ENCODE data around the gene DDX24. TPM values are rescaled to one million over a fixed set of nuclear protein-coding genes. Genes with fewer than 3 reads are reported as not detected.

DDX24 gene
- total and polyA plus RNA-seq, 9 of the 15 experiments (the other 6 are each of a cell fraction or from before 2014, with no cell fraction given), result 82.4 to 175 (median 122) TPM

- TF ChIP-seq, protein P1, sequence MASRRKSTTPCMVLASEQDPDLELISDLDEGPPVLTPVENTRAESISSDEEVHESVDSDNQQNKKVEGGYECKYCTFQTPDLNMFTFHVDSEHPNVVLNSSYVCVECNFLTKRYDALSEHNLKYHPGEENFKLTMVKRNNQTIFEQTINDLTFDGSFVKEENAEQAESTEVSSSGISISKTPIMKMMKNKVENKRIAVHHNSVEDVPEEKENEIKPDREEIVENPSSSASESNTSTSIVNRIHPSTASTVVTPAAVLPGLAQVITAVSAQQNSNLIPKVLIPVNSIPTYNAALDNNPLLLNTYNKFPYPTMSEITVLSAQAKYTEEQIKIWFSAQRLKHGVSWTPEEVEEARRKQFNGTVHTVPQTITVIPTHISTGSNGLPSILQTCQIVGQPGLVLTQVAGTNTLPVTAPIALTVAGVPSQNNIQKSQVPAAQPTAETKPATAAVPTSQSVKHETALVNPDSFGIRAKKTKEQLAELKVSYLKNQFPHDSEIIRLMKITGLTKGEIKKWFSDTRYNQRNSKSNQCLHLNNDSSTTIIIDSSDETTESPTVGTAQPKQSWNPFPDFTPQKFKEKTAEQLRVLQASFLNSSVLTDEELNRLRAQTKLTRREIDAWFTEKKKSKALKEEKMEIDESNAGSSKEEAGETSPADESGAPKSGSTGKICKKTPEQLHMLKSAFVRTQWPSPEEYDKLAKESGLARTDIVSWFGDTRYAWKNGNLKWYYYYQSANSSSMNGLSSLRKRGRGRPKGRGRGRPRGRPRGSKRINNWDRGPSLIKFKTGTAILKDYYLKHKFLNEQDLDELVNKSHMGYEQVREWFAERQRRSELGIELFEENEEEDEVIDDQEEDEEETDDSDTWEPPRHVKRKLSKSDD (conservative IDR thresholded peaks at IDR 0.05; ENCODE audit: low read length), result no peak
- no peak for TF ChIP-seq SOX6 (IDR thresholded peaks at IDR 0.05)
- TF ChIP-seq ZNF324 (CRISPR knock-in tag; IDR thresholded peaks at IDR 0.05), result no peak
These were observed 26.6 kb downstream of the DDX24 start (continued) for GRCh38 chr14:94054401-94054800.

GRCh38 chr14:94052662-94053061, 28.3 kb downstream of the DDX24 start:
- Histone ChIP-seq H4K20me1 (replicated peaks; ENCODE audit: control insufficient read depth, insufficient read depth, low read length) (no peaks in the 10 kb centered on the region), H3K36me3 (ENCODE audit: control insufficient read depth, insufficient read depth, low read length) (peaks cover 95% of the 10 kb centered on the region), H3K4me3 (no peak overlapping the region), H3K9me3 (replicated peaks; ENCODE audit: control insufficient read depth, insufficient read depth, low read depth, low read length) (no peaks in the 10 kb centered on the region), H3K9ac (ENCODE audit: insufficient read depth in 1 of 2, low read depth in 2 of 2, low read length in 2 of 2) (no peak overlapping the region), H2AFZ (ENCODE audit: low read depth, low read length) (no peak overlapping the region), H3K4me1 (replicated peaks in 1 of 2; ENCODE audit: control insufficient read depth in 2 of 2, insufficient read depth in 2 of 2, low read length in 2 of 2) (no peaks in the 10 kb centered on the region), H3K79me2 (ENCODE audit: control insufficient read depth, insufficient read depth, low read length) (no peaks in the 10 kb centered on the region), H3K27me3 (ENCODE audit: control insufficient read depth in 2 of 2, insufficient read depth in 2 of 2, low read length in 2 of 2) (no peaks in the 10 kb centered on the region), H3K4me2 (ENCODE audit: insufficient read depth, low read length) (no peak overlapping the region), H3K9me1 (ENCODE audit: control insufficient read depth, insufficient read depth, low read length) (no peaks in the 10 kb centered on the region), H3K27ac (ENCODE audit: extremely low read depth, low read depth, low read length) (no peak overlapping the region)
- intact Hi-C loops (cut with micrococcal nuclease), result no loop called here
- POLR2A ChIA-PET, result interaction anchor here (0.8 kb wide), 1 partner anchor 29 kb away, joined by 3 read pairs; the partner anchor contains the start of genes DDX24 and IFI27L1
- BruUV-seq (replicated peaks), result no TSS peak
- DNase-seq (ENCODE audit: extremely low read depth in 1 of 4, low spot score in 3 of 4) (no peak), ATAC-seq (no peak), FAIRE-seq (no peak)
- CTCF ChIA-PET (ENCODE audit: low intra/inter-chr PET ratio), result no interaction called here
- WGBS (ENCODE audit: insufficient coverage, low coverage, missing lambda C conversion rate), result 100% methylated on average over 2 of the region's 4 CpGs
- in situ Hi-C loops (cut with MboI), result no loop called here
- TF ChIP-seq RREB1 (CRISPR knock-in tag; IDR thresholded peaks at IDR 0.05), result no peak
- no peak for TF ChIP-seq ZNF311 (CRISPR knock-in tag; IDR thresholded peaks at IDR 0.05)
- TF ChIP-seq NCOA6 (IDR thresholded peaks at IDR 0.05), result no peak
- TF ChIP-seq SAFB2 (IDR thresholded peaks at IDR 0.05; ENCODE audit: borderline replicate concordance, low read depth, low read length, severe bottlenecking), result no peak
- TF ChIP-seq SREBF1 (IDR thresholded peaks at IDR 0.05; ENCODE audit: borderline replicate concordance, low read depth, low read length), result no peak
- TF ChIP-seq CBX3 (IDR thresholded peaks at IDR 0.05; ENCODE audit: borderline replicate concordance in 1 of 2, low read length in 2 of 2), result no peak
- no peak for TF ChIP-seq ELF2 (CRISPR knock-in tag; IDR thresholded peaks at IDR 0.05)
- no peak for TF ChIP-seq PTRF (tag; IDR thresholded peaks at IDR 0.05)
- TF ChIP-seq TCFL5 (CRISPR knock-in tag; conservative IDR thresholded peaks at IDR 0.05), result no peak
